AG10803 (cell line): ENCODE results near the gene CCDC121.
A peak's percentile ranks its signal among the peaks of the same experiment; 100 is the strongest.
"Not testable (repeated sequence)": the region's sequence is repeated elsewhere in the genome, so short reads cannot be mapped to it uniquely, and the experiment has no call there.

Source experiments
- DNase-seq: peaks from one replicate; pipeline ENCODE4 v3.0.0; 2010; ENCODE audit warnings: low read depth
- H3K4me3 ChIP-seq: 2 replicates; pipeline ENCODE4 v1.5.1; 2011; ENCODE audit warnings: mild to moderate bottlenecking, low read length, control low read depth
- CTCF ChIP-seq: conservative IDR thresholded peaks from 2 replicates; pipeline ENCODE4 v1.5.1; 2011; ENCODE audit warnings: mild to moderate bottlenecking, low read length, control low read depth, inconsistent platforms

Gene CCDC121

GRCh38 chr2:27636766-27637165, 8.0 kb upstream of the CCDC121 start:
- TF ChIP-seq CTCF: no peak
- no peak overlapping the region for H3K4me3 ChIP-seq
- DNase-seq: no peak

GRCh38 chr2:27634291-27634690, 5.5 kb upstream of the CCDC121 start:
- no peak overlapping the region for H3K4me3 ChIP-seq
- TF ChIP-seq CTCF: no peak
- no peak for DNase-seq

GRCh38 chr2:27630257-27630656, 1.4 kb upstream of the CCDC121 start:
- H3K4me3 ChIP-seq, DNase-seq: not testable (repeated sequence)

- DNase-seq: peak; percentile 86
- TF ChIP-seq CTCF: no peak
- peak overlapping the region; percentile 98 for H3K4me3 ChIP-seq
These were observed 647 bp downstream of the CCDC121 start for GRCh38 chr2:27627963-27628766.

GRCh38 chr2:27626921-27627320, 1.9 kb downstream of the CCDC121 start:
- DNase-seq, H3K4me3 ChIP-seq: not testable (repeated sequence)

- H3K4me3 ChIP-seq, DNase-seq: not testable (repeated sequence)
These were observed 2.5 kb downstream of the CCDC121 start for GRCh38 chr2:27626323-27626722.

- H3K4me3 ChIP-seq: no peak overlapping the region
- DNase-seq: no peak
- no peak for TF ChIP-seq CTCF
These were observed 3.9 kb downstream of the CCDC121 start for GRCh38 chr2:27624943-27625342.

GRCh38 chr2:27622921-27623384, 5.9 kb downstream of the CCDC121 start:
- no peak for TF ChIP-seq CTCF
- peak; percentile 89 for DNase-seq
- no peak overlapping the region for H3K4me3 ChIP-seq

- no peak for DNase-seq
- no peak for TF ChIP-seq CTCF
- no peak overlapping the region for H3K4me3 ChIP-seq
These were observed 7.3 kb downstream of the CCDC121 start for GRCh38 chr2:27621524-27621923.
